GM10266 (cell line): ENCODE data around the gene IQSEC1.
A peak's percentile ranks its signal among the peaks of the same experiment; 100 is the strongest.

Experiments used
- DNase-seq: peaks from one replicate; pipeline ENCODE4 v3.0.0; 2012; ENCODE audit errors: extremely low spot score
- CTCF ChIP-seq: IDR thresholded peaks from 2 replicates; pipeline ENCODE4 v1.5.1; 2012; ENCODE audit warnings: mild to moderate bottlenecking, low read depth; ENCODE audit not compliant: control insufficient read depth, insufficient read depth; ENCODE audit errors: missing control alignments

IQSEC1 gene

GRCh38 chr3:13098192-13098988 lies 25.2 kb upstream of the IQSEC1 start:
- DNase-seq: no peak
- TF ChIP-seq CTCF: no peak

- TF ChIP-seq CTCF: no peak
- DNase-seq: no peak
Measured at GRCh38 chr3:13096356-13096755, 23.1 kb upstream of the IQSEC1 start.

- no peak for DNase-seq
- TF ChIP-seq CTCF: no peak
Measured at GRCh38 chr3:13095408-13095937, 22.2 kb upstream of the IQSEC1 start.

GRCh38 chr3:13093687-13094086 lies 20.5 kb upstream of the IQSEC1 start:
- DNase-seq: no peak
- no peak for TF ChIP-seq CTCF

GRCh38 chr3:13092621-13093617 lies 19.7 kb upstream of the IQSEC1 start:
- TF ChIP-seq CTCF: no peak
- no peak for DNase-seq

DNA sequence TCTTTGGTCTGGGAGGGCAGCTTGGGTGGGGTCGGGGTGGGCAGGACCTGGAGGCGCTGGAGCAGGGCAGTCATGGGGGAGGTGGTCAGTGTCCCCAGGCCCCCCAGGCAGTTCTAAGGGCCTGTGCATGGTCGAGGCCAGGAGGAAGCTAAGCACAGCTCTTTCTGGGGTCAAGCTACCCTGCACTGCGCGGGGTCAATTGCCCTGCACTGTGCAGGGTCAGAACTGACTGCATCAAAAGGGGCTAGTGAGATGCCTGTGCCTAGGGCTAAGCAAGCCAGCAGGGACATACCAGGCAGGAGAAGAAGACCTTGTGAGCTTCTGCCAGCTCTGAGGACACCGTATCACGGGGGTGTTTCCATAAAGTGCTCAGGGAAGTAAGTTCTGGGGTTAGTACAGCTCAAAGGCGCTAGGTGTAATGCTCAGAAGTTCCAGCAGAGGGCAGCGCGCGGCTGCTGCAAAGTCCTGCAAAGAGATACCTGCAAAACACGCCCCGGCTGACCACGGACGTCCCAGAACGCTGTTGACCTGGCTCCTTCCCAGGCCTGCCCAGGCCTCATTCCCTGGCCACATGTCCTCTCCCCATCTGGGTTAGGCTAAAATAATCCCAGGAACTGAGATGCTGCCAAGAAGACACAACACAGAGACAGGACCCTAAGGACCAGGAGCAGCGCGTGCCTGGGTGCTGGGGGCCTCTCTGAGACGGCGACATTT lies 18.8 kb upstream of the IQSEC1 start:
- peak; percentile 94 for TF ChIP-seq CTCF
- DNase-seq: peak; percentile 74
